ENCODE results near the gene NPPA.

DNA sequence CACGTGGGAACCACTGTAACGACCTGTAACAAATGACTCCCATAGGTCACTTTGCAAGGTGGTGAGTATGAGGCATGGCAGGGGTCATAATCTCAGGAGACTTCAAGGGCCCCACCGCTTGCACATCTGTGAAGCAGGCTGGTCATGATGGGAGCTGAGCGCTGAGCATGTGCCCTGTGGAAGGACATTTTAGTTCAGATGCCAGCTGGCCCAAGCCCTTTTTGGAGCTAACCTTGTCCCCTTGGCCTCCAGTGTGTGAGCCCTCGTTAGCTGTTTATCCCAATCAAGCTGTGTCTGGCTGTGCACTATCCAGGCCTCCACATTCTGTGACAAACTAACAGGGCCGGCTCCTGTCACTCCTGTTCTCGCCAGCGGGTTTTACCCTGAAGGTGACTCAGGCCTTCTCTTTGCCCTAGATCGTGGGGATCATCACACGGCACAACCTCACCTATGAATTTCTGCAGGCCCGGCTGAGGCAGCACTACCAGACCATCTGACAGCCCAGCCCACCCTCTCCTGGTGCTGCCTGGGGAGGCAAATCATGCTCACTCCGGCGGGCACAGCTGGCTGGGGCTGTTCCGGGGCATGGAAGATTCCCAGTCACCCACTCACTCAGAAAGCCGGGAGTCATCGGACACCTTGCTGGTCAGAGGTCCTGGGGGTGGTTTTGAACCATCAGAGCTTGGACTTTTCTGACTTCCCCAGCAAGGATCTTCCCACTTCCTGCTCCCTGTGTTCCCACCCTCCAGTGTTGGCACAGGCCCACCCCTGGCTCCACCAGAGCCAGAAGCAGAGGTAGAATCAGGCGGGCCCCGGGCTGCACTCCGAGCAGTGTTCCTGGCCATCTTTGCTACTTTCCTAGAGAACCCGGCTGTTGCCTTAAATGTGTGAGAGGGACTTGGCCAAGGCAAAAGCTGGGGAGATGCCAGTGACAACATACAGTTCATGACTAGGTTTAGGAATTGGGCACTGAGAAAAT lies 7.6 kb downstream of the NPPA start:
- TF ChIP-seq CTCF (IDR thresholded peaks at IDR 0.05) (no peak), POLR2A (IDR thresholded peaks at IDR 0.05; ENCODE audit: low read depth) (no peak), EP300 (IDR thresholded peaks at IDR 0.05) (no peak)
